ENCODE measurements around the gene OR2V2.

DNA sequence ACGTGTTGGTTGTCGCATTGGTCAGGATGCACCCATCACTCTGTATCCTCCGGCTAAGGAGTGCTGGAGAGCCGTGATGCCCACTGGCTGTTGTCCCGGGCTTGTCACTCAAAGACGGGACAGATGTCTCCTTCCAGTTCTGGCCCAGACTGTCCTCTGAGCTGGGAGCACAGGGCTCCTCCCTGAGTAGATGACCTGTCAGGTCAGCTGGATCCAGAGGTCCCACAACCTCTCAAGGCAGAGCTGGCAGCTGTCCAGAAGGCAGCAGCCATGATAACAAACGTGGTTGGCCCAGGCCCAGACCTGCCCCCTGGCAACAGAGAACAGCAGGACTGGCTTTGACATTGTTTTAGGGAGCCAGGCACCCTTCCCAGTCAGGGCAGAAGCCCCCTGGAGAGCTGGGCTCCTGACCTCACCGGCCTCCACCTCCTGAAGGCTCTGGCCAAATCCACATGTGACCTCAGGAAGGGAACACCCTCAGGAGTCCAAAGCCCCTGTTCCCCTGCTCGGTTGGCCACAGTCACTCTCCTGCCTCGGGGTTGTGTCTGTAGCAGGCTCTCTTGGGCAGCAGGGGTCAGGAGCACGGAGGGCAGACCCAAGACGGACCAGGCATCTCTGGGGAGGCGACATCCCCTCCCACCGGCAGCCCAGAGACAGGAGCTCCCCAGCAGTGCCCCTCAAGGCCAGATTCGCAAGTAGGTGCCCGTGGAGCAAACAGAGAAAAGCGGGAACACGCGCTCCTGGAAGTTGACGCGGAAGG, 47.3 kb downstream of the OR2V2 start:
- TF ChIP-seq EZH2 (IDR thresholded peaks at IDR 0.05; ENCODE audit: borderline replicate concordance, insufficient read depth, low read depth, low read length, poor library complexity, severe bottlenecking), result no peak
- TF ChIP-seq CTCF (IDR thresholded peaks at IDR 0.05), result no peak

All from B cell (primary cell).